Peyer's patch (tissue), 4 donors: Measurements from ENCODE around the gene SYTL2. TPM values are rescaled to one million over a fixed set of nuclear protein-coding genes. Genes with fewer than 3 reads are reported as not detected.
A peak's percentile ranks its signal among the peaks of the same experiment; 100 is the strongest.

Experiments used
- DNase-seq, 3 donors: peaks; one replicate each; pipeline ENCODE4 v3.0.0-alpha.2; 2017 to 2019
- H3K27ac ChIP-seq, 4 donors: fragments of 200-600 bp; sonication (generic); one replicate each; pipeline ENCODE4 v1.5.1; 2016 to 2019
- H3K27me3 ChIP-seq, 2 donors: fragments of 200-600 bp; sonication (generic); one replicate each; pipeline ENCODE4 v1.5.1; 2019
- H3K36me3 ChIP-seq, 3 donors: fragments of 200-600 bp; sonication (generic); one replicate each; pipeline ENCODE4 v1.5.1; 2016 to 2019
- H3K4me1 ChIP-seq, 4 donors: fragments of 200-600 bp; sonication (generic); one replicate each; pipeline ENCODE4 v1.5.1; 2016 to 2019
- H3K4me3 ChIP-seq, 4 donors: fragments of 200-600 bp; sonication (generic); 1 replicate in 3 of 4; 2 replicates in 1 of 4; pipeline ENCODE4 v1.5.1; 2016 to 2019; ENCODE audit warnings: mild to moderate bottlenecking in 1 of 4
- H3K9me3 ChIP-seq, 4 donors: fragments of 200-600 bp; sonication (generic); one replicate each; pipeline ENCODE4 v1.5.1; 2016 to 2019; ENCODE audit warnings: mild to moderate bottlenecking in 1 of 4
- CTCF ChIP-seq, 6 experiments: fragments of 450-650 bp in 4 of 6; fragments of 200-600 bp in 2 of 6; sonication (generic) in 1 of 6; IDR thresholded peaks; one replicate each; pipeline ENCODE4 v1.5.1; 2017 to 2019; ENCODE audit warnings: antibody characterized with exemption in 6 of 6, mild to moderate bottlenecking in 3 of 6, moderate library complexity in 1 of 6
- POLR2A ChIP-seq, 2 donors: fragments of 450-650 bp; IDR thresholded peaks; one replicate each; pipeline ENCODE4 v1.5.1; 2017; ENCODE audit warnings: antibody characterized with exemption in 2 of 2, mild to moderate bottlenecking in 2 of 2, moderate library complexity in 2 of 2
- total RNA-seq, 4 donors: library from RNA; depleted of rRNA; stranded (reverse); fragments of >200 nt; gene quantifications; one replicate each; pipeline ENCODE4 v1.1.0, GENCODE V29; 2016

The SYTL2 gene
- total RNA-seq, 4 donors from 2014 or later: 96.6 to 211 (median 125) TPM

- TF ChIP-seq CTCF (IDR thresholded peaks at IDR 0.05) (no peak), POLR2A (IDR thresholded peaks at IDR 0.05) (no peak)
- H3K27me3 ChIP-seq: no peaks in the 10 kb centered on the region
- no peaks in the 10 kb centered on the region for H3K9me3 ChIP-seq
- H3K4me3 ChIP-seq: no peak overlapping the region
- H3K27ac ChIP-seq: peak overlapping the region in 1 of 4 donors; percentile 4
- no peaks in the 10 kb centered on the region for H3K36me3 ChIP-seq
- peaks cover 0 to 24% (median 0%) of the 10 kb centered on the region in 4 donors for H3K4me1 ChIP-seq
- DNase-seq: no peak
Observed at GRCh38 chr11:85822814-85823213, 11.9 kb upstream of the SYTL2 start.

GRCh38 chr11:85821636-85822035 is 10.7 kb upstream of the SYTL2 start:
- Histone ChIP-seq H3K36me3 (no peaks in the 10 kb centered on the region), H3K27ac (peak overlapping the region in 1 of 4 donors; percentile 18), H3K4me3 (no peak overlapping the region), H3K9me3 (no peaks in the 10 kb centered on the region), H3K4me1 (peaks cover 0 to 13% (median 0%) of the 10 kb centered on the region in 4 donors), H3K27me3 (no peaks in the 10 kb centered on the region)
- DNase-seq: no peak
- TF ChIP-seq POLR2A (IDR thresholded peaks at IDR 0.05) (no peak), CTCF (IDR thresholded peaks at IDR 0.05) (no peak)

GRCh38 chr11:85819441-85819840 is 8.5 kb upstream of the SYTL2 start:
- no peaks in the 10 kb centered on the region for H3K9me3 ChIP-seq
- H3K27ac ChIP-seq: no peak overlapping the region
- TF ChIP-seq CTCF (IDR thresholded peaks at IDR 0.05): no peak
- no peak overlapping the region for H3K4me3 ChIP-seq
- H3K4me1 ChIP-seq: no peaks in the 10 kb centered on the region
- H3K36me3 ChIP-seq: no peaks in the 10 kb centered on the region
- no peaks in the 10 kb centered on the region for H3K27me3 ChIP-seq
- no peak for DNase-seq

- DNase-seq: no peak
- peaks cover 0 to 16% (median 0%) of the 10 kb centered on the region in 4 donors for H3K4me1 ChIP-seq
- TF ChIP-seq POLR2A (IDR thresholded peaks at IDR 0.05): no peak
- no peak for TF ChIP-seq CTCF (IDR thresholded peaks at IDR 0.05)
- no peak overlapping the region for H3K4me3 ChIP-seq
- no peaks in the 10 kb centered on the region for H3K27me3 ChIP-seq
- H3K27ac ChIP-seq: no peak overlapping the region
- no peaks in the 10 kb centered on the region for H3K9me3 ChIP-seq
- no peaks in the 10 kb centered on the region for H3K36me3 ChIP-seq
Observed at GRCh38 chr11:85815186-85815931, 4.4 kb upstream of the SYTL2 start.

- H3K4me1 ChIP-seq: peaks cover 0 to 30% (median 3%) of the 10 kb centered on the region in 4 donors
- DNase-seq: peak in 2 of 3 donors; percentile 70 to 81
- H3K27ac ChIP-seq: peak overlapping the region in 1 of 4 donors; percentile 31
- H3K4me3 ChIP-seq: no peak overlapping the region
- no peaks in the 10 kb centered on the region for H3K27me3 ChIP-seq
- no peaks in the 10 kb centered on the region for H3K9me3 ChIP-seq
- TF ChIP-seq CTCF (IDR thresholded peaks at IDR 0.05): no peak
- no peak for TF ChIP-seq POLR2A (IDR thresholded peaks at IDR 0.05)
- no peaks in the 10 kb centered on the region for H3K36me3 ChIP-seq
Observed at GRCh38 chr11:85813721-85814120, 2.8 kb upstream of the SYTL2 start.
